ENCODE results near the gene CCDC85C.

- TF ChIP-seq POLR2AphosphoS5 (IDR thresholded peaks at IDR 0.05; ENCODE audit: low read depth, low read length) (no peak), POLR2A (IDR thresholded peaks at IDR 0.05; ENCODE audit: low read depth, low read length) (no peak), TAF1 (IDR thresholded peaks at IDR 0.05; ENCODE audit: low read depth, low read length) (no peak), SPI1 (IDR thresholded peaks at IDR 0.05; ENCODE audit: low read depth, low read length) (no peak)
Measured at GRCh38 chr14:99648027-99648784, 44.2 kb upstream of the CCDC85C start.

All from GM12891 (cell line).